ENCODE data around the gene FXYD5. TPM values are rescaled to one million over a fixed set of nuclear protein-coding genes. Genes with fewer than 3 reads are reported as not detected.

Gene FXYD5
- total and polyA plus RNA-seq, 9 of the 15 experiments (the other 6 are each of a cell fraction or from before 2014, with no cell fraction given) = 104 to 537 (median 174) TPM

DNA sequence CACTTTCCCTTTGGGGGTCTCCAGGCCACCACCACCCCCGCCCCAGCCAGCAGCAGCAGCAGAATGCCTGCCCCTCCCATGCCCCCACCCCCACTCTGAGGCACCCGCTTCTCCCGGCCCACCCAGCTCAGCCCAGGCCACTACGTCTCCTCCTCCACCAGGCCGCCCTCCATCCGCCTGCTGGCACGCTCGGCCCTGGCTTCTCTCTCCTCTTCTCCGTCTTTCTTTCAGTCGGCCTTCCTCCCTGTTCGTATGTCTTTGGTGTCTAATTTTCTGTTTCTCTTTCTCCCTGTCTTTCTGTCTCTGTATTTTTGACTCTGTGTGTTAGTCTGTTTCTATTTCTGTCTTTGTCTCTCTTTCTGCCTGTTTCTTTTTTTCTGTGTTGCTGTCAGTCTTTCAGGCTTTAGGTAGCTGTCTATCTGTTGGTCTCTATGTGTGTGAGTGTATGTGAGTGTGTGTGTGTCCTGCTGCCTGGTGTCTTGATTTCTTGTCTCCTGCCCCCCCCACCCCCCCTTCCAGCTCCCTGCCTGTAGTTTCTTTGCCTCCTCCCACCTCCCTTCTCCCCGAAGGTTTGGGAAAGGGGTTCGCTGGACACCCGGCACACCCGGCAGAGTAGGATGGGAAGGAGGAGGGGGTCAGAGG, 19.8 kb upstream of the FXYD5 start, which contains the start of gene LGI4:
TSS of gene LGI4 (minus strand) at position 459 of the 642 bp plus-strand sequence. CDS start at position 80, 379 bp downstream.
- H4K20me1 ChIP-seq (replicated peaks; ENCODE audit: control insufficient read depth, insufficient read depth, low read length) = 0 out of 2 replicates have a peak, but pooled peaks cover 4% of the 10 kb centered on the region
- H3K4me3 ChIP-seq = no peak within 1 kb of the TSS
- 22% methylated on average over 9 of the region's 15 CpGs for WGBS (ENCODE audit: insufficient coverage, low coverage, missing lambda C conversion rate)
- no peaks in the 10 kb centered on the region for H3K79me2 ChIP-seq (ENCODE audit: control insufficient read depth, insufficient read depth, low read length)
- BruUV-seq (replicated peaks) = no TSS peak
- no peak for DNase-seq (ENCODE audit: extremely low read depth in 1 of 4, low spot score in 3 of 4)
- no peaks in the 10 kb centered on the region for H3K9me1 ChIP-seq (ENCODE audit: control insufficient read depth, insufficient read depth, low read length)
- no peak for FAIRE-seq
- ATAC-seq = no peak
- peaks cover 3 to 32% of the 10 kb centered on the region in 2 experiments; a peak in 3 of 5 replicates for H3K4me1 ChIP-seq (replicated peaks in 1 of 2; ENCODE audit: control insufficient read depth in 2 of 2, insufficient read depth in 2 of 2, low read length in 2 of 2)
- no peaks in the 10 kb centered on the region for H3K9me3 ChIP-seq (replicated peaks; ENCODE audit: control insufficient read depth, insufficient read depth, low read depth, low read length)
- no peaks in the 10 kb centered on the region for H3K36me3 ChIP-seq (ENCODE audit: control insufficient read depth, insufficient read depth, low read length)
- no peak within 1 kb of the TSS for H2AFZ ChIP-seq (ENCODE audit: low read depth, low read length)
- CTCF ChIA-PET (ENCODE audit: low intra/inter-chr PET ratio) = interaction anchor here (1.6 to 2.4 kb wide), 5 partner anchors 20 to 162 kb away, joined by 4 to 13 read pairs (median 8); no protein-coding TSS in a partner anchor
- POLR2A ChIA-PET = interaction anchor here (0.7 to 1.5 kb wide), 2 partner anchors 17 to 362 kb away, joined by 3 read pairs; partner anchors contain the start of gene ZNF599
- H3K4me2 ChIP-seq (ENCODE audit: insufficient read depth, low read length) = no peak within 1 kb of the TSS
- intact Hi-C loops (cut with micrococcal nuclease) (loop anchor here (1.0 to 5.0 kb wide), 3 partner anchors 67 to 296 kb away; no protein-coding TSS in a partner anchor), in situ Hi-C loops (cut with MboI) (loop anchor here (10.0 kb wide), 1 partner anchor 300 kb away; no protein-coding TSS in a partner anchor)
- H3K27me3 ChIP-seq (ENCODE audit: control insufficient read depth in 2 of 2, insufficient read depth in 2 of 2, low read length in 2 of 2) = peaks cover 2 to 28% of the 10 kb centered on the region in 2 experiments; a peak in 3 of 5 replicates
- H3K27ac ChIP-seq (ENCODE audit: extremely low read depth, low read depth, low read length) = no peak within 1 kb of the TSS
- no peak within 1 kb of the TSS; a peak in 1 of 4 replicates for H3K9ac ChIP-seq (ENCODE audit: insufficient read depth in 1 of 2, low read depth in 2 of 2, low read length in 2 of 2)
- TF ChIP-seq ZFP36 (IDR thresholded peaks at IDR 0.05; ENCODE audit: low read depth, low read length, partially characterized antibody) (peak; percentile 63), MCM3 (IDR thresholded peaks at IDR 0.05) (0 out of 2 replicates have a peak, but pooled peaks have one; percentile 54), RBM15 (IDR thresholded peaks at IDR 0.05; ENCODE audit: insufficient read depth, low read length) (no peak), BRCA1 (IDR thresholded peaks at IDR 0.05) (no peak), BRCA1 (CRISPR knock-in tag; IDR thresholded peaks at IDR 0.05) (no peak), CBX8 (IDR thresholded peaks at IDR 0.05; ENCODE audit: borderline replicate concordance, extremely low read depth, low read depth, low read length, poor library complexity, severe bottlenecking) (no peak), HDAC1 (IDR thresholded peaks at IDR 0.05) (0 out of 4 replicates have a peak, but pooled peaks of 1 of the 2 experiments have one; percentile 14), RBFOX2 (IDR thresholded peaks at IDR 0.05; ENCODE audit: low read depth, low read length) (no peak), PPARD (CRISPR knock-in tag; IDR thresholded peaks at IDR 0.05) (no peak), TAL1 (IDR thresholded peaks at IDR 0.05) (no peak), MYBL2 (IDR thresholded peaks at IDR 0.05; ENCODE audit: low read depth) (no peak), MYBL2 (CRISPR knock-in tag; IDR thresholded peaks at IDR 0.05; ENCODE audit: borderline replicate concordance) (no peak)
- TF ChIP-seq, protein P1, sequence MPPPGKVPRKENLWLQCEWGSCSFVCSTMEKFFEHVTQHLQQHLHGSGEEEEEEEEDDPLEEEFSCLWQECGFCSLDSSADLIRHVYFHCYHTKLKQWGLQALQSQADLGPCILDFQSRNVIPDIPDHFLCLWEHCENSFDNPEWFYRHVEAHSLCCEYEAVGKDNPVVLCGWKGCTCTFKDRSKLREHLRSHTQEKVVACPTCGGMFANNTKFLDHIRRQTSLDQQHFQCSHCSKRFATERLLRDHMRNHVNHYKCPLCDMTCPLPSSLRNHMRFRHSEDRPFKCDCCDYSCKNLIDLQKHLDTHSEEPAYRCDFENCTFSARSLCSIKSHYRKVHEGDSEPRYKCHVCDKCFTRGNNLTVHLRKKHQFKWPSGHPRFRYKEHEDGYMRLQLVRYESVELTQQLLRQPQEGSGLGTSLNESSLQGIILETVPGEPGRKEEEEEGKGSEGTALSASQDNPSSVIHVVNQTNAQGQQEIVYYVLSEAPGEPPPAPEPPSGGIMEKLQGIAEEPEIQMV (tag; conservative IDR thresholded peaks at IDR 0.05; ENCODE audit: low read depth) = no peak
- TF ChIP-seq, protein P2, sequence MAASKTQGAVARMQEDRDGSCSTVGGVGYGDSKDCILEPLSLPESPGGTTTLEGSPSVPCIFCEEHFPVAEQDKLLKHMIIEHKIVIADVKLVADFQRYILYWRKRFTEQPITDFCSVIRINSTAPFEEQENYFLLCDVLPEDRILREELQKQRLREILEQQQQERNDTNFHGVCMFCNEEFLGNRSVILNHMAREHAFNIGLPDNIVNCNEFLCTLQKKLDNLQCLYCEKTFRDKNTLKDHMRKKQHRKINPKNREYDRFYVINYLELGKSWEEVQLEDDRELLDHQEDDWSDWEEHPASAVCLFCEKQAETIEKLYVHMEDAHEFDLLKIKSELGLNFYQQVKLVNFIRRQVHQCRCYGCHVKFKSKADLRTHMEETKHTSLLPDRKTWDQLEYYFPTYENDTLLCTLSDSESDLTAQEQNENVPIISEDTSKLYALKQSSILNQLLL (CRISPR knock-in tag; IDR thresholded peaks at IDR 0.05; ENCODE audit: borderline replicate concordance) = no peak
- TF ChIP-seq, protein P3, sequence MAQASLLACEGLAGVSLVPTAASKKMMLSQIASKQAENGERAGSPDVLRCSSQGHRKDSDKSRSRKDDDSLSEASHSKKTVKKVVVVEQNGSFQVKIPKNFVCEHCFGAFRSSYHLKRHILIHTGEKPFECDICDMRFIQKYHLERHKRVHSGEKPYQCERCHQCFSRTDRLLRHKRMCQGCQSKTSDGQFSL (CRISPR knock-in tag; IDR thresholded peaks at IDR 0.05) = no peak
- TF ChIP-seq, protein P3 (tag; IDR thresholded peaks at IDR 0.05) = peak in 1 of 2 experiments; percentile 34; a peak in 1 of 4 replicates
